Liver (tissue), 9 donors: Measurements from ENCODE around the gene DHDDS. TPM values are rescaled to one million over a fixed set of nuclear protein-coding genes. Genes with fewer than 3 reads are reported as not detected.

ENCODE experiments used
- DNase-seq: peaks from one replicate; pipeline ENCODE4 v3.0.0-alpha.2; 2017; ENCODE audit warnings: low spot score
- H3K27ac ChIP-seq, 2 donors: one replicate each; pipeline ENCODE4 v1.7.0; 2013; ENCODE audit warnings: inconsistent platforms in 2 of 2, low read length in 2 of 2, control low read depth in 1 of 2, low read depth in 1 of 2, mild to moderate bottlenecking in 1 of 2
- H3K27me3 ChIP-seq, 4 donors: one replicate each; pipeline versions ENCODE4 v1.6.1 to v1.7.0; 2013; ENCODE audit warnings: low read length in 3 of 4, inconsistent platforms in 1 of 4, mild to moderate bottlenecking in 1 of 4, moderate library complexity in 1 of 4; ENCODE audit not compliant: control insufficient read depth in 4 of 4, insufficient read depth in 4 of 4
- H3K36me3 ChIP-seq, 4 donors: one replicate each; pipeline versions ENCODE4 v1.6.1 to v1.7.0; 2013; ENCODE audit warnings: low read length in 3 of 4, mild to moderate bottlenecking in 3 of 4, low read depth in 1 of 4, moderate library complexity in 1 of 4; ENCODE audit not compliant: control insufficient read depth in 4 of 4, insufficient read depth in 3 of 4
- H3K4me1 ChIP-seq, 4 donors: one replicate each; pipeline versions ENCODE4 v1.6.1 to v1.7.0; 2013; ENCODE audit warnings: low read length in 3 of 4, mild to moderate bottlenecking in 3 of 4, moderate library complexity in 1 of 4; ENCODE audit not compliant: control insufficient read depth in 4 of 4, insufficient read depth in 4 of 4
- H3K4me3 ChIP-seq, 3 donors: one replicate each; pipeline versions ENCODE4 v1.6.1 to v1.7.0; 2013; ENCODE audit warnings: low read length in 3 of 3, control low read depth in 1 of 3, low read depth in 1 of 3, mild to moderate bottlenecking in 1 of 3
- H3K9ac ChIP-seq, 2 donors: one replicate each; pipeline ENCODE4 v1.7.0; 2013; ENCODE audit warnings: low read length in 2 of 2, mild to moderate bottlenecking in 2 of 2, moderate library complexity in 2 of 2, control low read depth in 1 of 2, low read depth in 1 of 2
- H3K9me3 ChIP-seq, 4 donors: one replicate each; pipeline versions ENCODE4 v1.6.1 to v1.7.0; 2013; ENCODE audit warnings: low read length in 3 of 4; ENCODE audit not compliant: control insufficient read depth in 4 of 4
- ATF3 ChIP-seq: IDR thresholded peaks from 2 replicates; pipeline ENCODE4 v1.6.1; 2016; ENCODE audit warnings: antibody characterized with exemption
- CTCF ChIP-seq: fragments of 150-350 bp; IDR thresholded peaks from 2 replicates; pipeline ENCODE4 v1.5.1; 2017; ENCODE audit warnings: improper control_type of control experiment, low read depth, low read length; ENCODE audit not compliant: missing input control
- EGR1 ChIP-seq, 2 donors: IDR thresholded peaks; 2 replicates each; pipeline ENCODE4 v1.6.1; 2016 to 2018; ENCODE audit warnings: antibody characterized with exemption in 2 of 2, low read depth in 2 of 2
- FOXA2 ChIP-seq: IDR thresholded peaks from 2 replicates; pipeline ENCODE4 v1.6.1; 2016; ENCODE audit warnings: antibody characterized with exemption
- GABPA ChIP-seq, 2 donors: IDR thresholded peaks in 1 of 2; conservative IDR thresholded peaks in 1 of 2; 2 replicates each; pipeline ENCODE4 v1.6.1; 2016; ENCODE audit warnings: antibody characterized with exemption in 2 of 2, mild to moderate bottlenecking in 1 of 2, moderate library complexity in 1 of 2
- HNF4A ChIP-seq, 2 donors: conservative IDR thresholded peaks; 2 replicates each; pipeline ENCODE4 v1.6.1; 2016; ENCODE audit warnings: antibody characterized with exemption in 2 of 2, mild to moderate bottlenecking in 2 of 2
- NR2F2 ChIP-seq: IDR thresholded peaks from 2 replicates; pipeline ENCODE4 v1.6.1; 2016; ENCODE audit warnings: antibody characterized with exemption
- RAD21 ChIP-seq, 2 donors: IDR thresholded peaks; 2 replicates each; pipeline ENCODE4 v1.6.1; 2016; ENCODE audit warnings: antibody characterized with exemption in 2 of 2, mild to moderate bottlenecking in 2 of 2
- REST ChIP-seq: IDR thresholded peaks from 2 replicates; pipeline ENCODE4 v1.6.1; 2016; ENCODE audit warnings: antibody characterized with exemption, mild to moderate bottlenecking
- RXRA ChIP-seq, 2 donors: IDR thresholded peaks; 2 replicates each; pipeline ENCODE4 v1.6.1; 2017 to 2018; ENCODE audit warnings: antibody characterized with exemption in 2 of 2, mild to moderate bottlenecking in 1 of 2
- SP1 ChIP-seq: IDR thresholded peaks from 2 replicates; pipeline ENCODE4 v1.6.1; 2018; ENCODE audit warnings: antibody characterized with exemption, mild to moderate bottlenecking
- TAF1 ChIP-seq: conservative IDR thresholded peaks from 2 replicates; pipeline ENCODE4 v1.6.1; 2016; ENCODE audit warnings: antibody characterized with exemption, mild to moderate bottlenecking
- YY1 ChIP-seq: IDR thresholded peaks from 2 replicates; pipeline ENCODE4 v1.6.1; 2016; ENCODE audit warnings: antibody characterized with exemption, mild to moderate bottlenecking
- ZBTB33 ChIP-seq: IDR thresholded peaks from 2 replicates; pipeline ENCODE4 v1.6.1; 2016; ENCODE audit warnings: antibody characterized with exemption
- WGBS: extraction: QIAGEN DNeasy Blood & Tissue Kit; methylation state at CpG from one replicate; pipeline ENCODE4 v1.1.7; 2013; 5-methylcytosine and 5-hydroxymethylcytosine counted together
- polyA plus RNA-seq, 2 donors: library from polyadenylated mRNA; stranded (reverse) in 1 of 2; unstranded in 1 of 2; fragments of 200-250 nt in 1 of 2; fragments of >200 nt in 1 of 2; fragmentation: Nextera tagmentation in 1 of 2; extraction: Ambion mirVana in 1 of 2; gene quantifications; one replicate each; pipeline versions ENCODE4 v1.2.1 to v1.2.3, GENCODE V29; 2013 to 2015
- total RNA-seq, 2 donors: library from RNA; depleted of rRNA; stranded (reverse); fragments of >200 nt; gene quantifications; one replicate each; pipeline ENCODE4 v1.2.3, GENCODE V29; 2014
- donor health status: healthy.
- donor health status: healthy.
- donor health status: healthy.
- donor health status: healthy.
- donor health status: healthy.

Gene DHDDS
- total and polyA plus RNA-seq, 4 donors, result 10.6 to 21.7 (median 16.6) TPM

- Histone ChIP-seq H3K9me3 (no peaks in the 10 kb centered on the region), H3K27me3 (no peaks in the 10 kb centered on the region), H3K4me3 (no peak overlapping the region), H3K4me1 (no peaks in the 10 kb centered on the region), H3K36me3 (peaks cover 18 to 42% (median 32%) of the 10 kb centered on the region in 4 donors), H3K9ac (no peak overlapping the region), H3K27ac (no peak overlapping the region)
- DNase-seq, result no peak
- TF ChIP-seq ZBTB33 (no peak), NR2F2 (no peak), FOXA2 (no peak), TAF1 (no peak), ATF3 (no peak), SP1 (no peak), REST (no peak), YY1 (no peak), GABPA (IDR thresholded peaks at IDR 0.05 in 1 of 2, conservative IDR thresholded peaks at IDR 0.05 in 1 of 2) (no peak), EGR1 (IDR thresholded peaks at IDR 0.05; ENCODE audit: low read depth in 2 of 2) (no peak), CTCF (no peak)
- 94% methylated on average over 3 of the region's 3 CpGs for WGBS
Observed at GRCh38 chr1:26449868-26450267, 17.7 kb downstream of the DHDDS start.

GRCh38 chr1:26450908-26451307 lies 18.8 kb downstream of the DHDDS start:
- H3K36me3 ChIP-seq, result peaks cover 9 to 38% (median 32%) of the 10 kb centered on the region in 4 donors
- DNase-seq, result no peak
- H3K9ac ChIP-seq, result no peak overlapping the region
- 96% methylated on average over 3 of the region's 3 CpGs for WGBS
- no peaks in the 10 kb centered on the region for H3K27me3 ChIP-seq
- no peak overlapping the region for H3K4me3 ChIP-seq
- no peak overlapping the region for H3K27ac ChIP-seq
- H3K9me3 ChIP-seq, result no peaks in the 10 kb centered on the region
- no peaks in the 10 kb centered on the region for H3K4me1 ChIP-seq
- TF ChIP-seq FOXA2, result no peak
- TF ChIP-seq NR2F2, result no peak
- no peak for TF ChIP-seq TAF1
- TF ChIP-seq RAD21 (IDR thresholded peaks at IDR 0.05), result no peak
- no peak for TF ChIP-seq RXRA (IDR thresholded peaks at IDR 0.05)
- TF ChIP-seq EGR1 (IDR thresholded peaks at IDR 0.05; ENCODE audit: low read depth in 2 of 2), result no peak
- no peak for TF ChIP-seq HNF4A (conservative IDR thresholded peaks at IDR 0.05)
